ENCODE measurements around the gene THAP4.

The THAP4 gene

GRCh38 chr2:241535871-241536655 lies 100.9 kb downstream of the THAP4 start:
- TF ChIP-seq CTCF (IDR thresholded peaks at IDR 0.05; ENCODE audit: insufficient read depth, low read length, poor library complexity, severe bottlenecking), result no peak

GRCh38 chr2:241534701-241535375 lies 102.1 kb downstream of the THAP4 start:
- no peak overlapping the region for H3K4me3 ChIP-seq (replicated peaks; ENCODE audit: low read depth, low read length)
- no peak for TF ChIP-seq CTCF (IDR thresholded peaks at IDR 0.05; ENCODE audit: insufficient read depth, low read length, poor library complexity, severe bottlenecking)

More at GRCh38 chr2:241535871-241536655, 100.9 kb downstream of the THAP4 start:
- H3K36me3 ChIP-seq (ENCODE audit: control insufficient read depth, insufficient read depth, low read length), result no peaks in the 10 kb centered on the region
- H3K4me3 ChIP-seq (replicated peaks; ENCODE audit: low read depth, low read length), result no peak overlapping the region
- DNase-seq (ENCODE audit: extremely low read depth, insufficient read length), result no peak
- H3K27me3 ChIP-seq (replicated peaks; ENCODE audit: control insufficient read depth, insufficient read depth, low read length), result 0 out of 2 replicates have a peak, but pooled peaks cover 2% of the 10 kb centered on the region

More at GRCh38 chr2:241534701-241535375, 102.1 kb downstream of the THAP4 start:
- H3K36me3 ChIP-seq (ENCODE audit: control insufficient read depth, insufficient read depth, low read length), result no peaks in the 10 kb centered on the region
- peaks cover 2% of the 10 kb centered on the region; the same call in 1 of the 2 replicates for H3K27me3 ChIP-seq (replicated peaks; ENCODE audit: control insufficient read depth, insufficient read depth, low read length)
- no peak for DNase-seq (ENCODE audit: extremely low read depth, insufficient read length)

Measured in GM06990 (cell line).